GM18508 (cell line): ENCODE results near the gene CFAP410.
"Not testable (repeated sequence)": the region's sequence is repeated elsewhere in the genome, so short reads cannot be mapped to it uniquely, and the experiment has no call there.

ENCODE experiments used
- ATAC-seq: cut with Tn5 transposase; IDR thresholded peaks from one replicate; pipeline ENCODE4 v1.9.1; 2021; ENCODE audit warnings: moderate number of reproducible peaks; ENCODE audit not compliant: insufficient read depth, unreplicated experiment

The CFAP410 gene

DNA sequence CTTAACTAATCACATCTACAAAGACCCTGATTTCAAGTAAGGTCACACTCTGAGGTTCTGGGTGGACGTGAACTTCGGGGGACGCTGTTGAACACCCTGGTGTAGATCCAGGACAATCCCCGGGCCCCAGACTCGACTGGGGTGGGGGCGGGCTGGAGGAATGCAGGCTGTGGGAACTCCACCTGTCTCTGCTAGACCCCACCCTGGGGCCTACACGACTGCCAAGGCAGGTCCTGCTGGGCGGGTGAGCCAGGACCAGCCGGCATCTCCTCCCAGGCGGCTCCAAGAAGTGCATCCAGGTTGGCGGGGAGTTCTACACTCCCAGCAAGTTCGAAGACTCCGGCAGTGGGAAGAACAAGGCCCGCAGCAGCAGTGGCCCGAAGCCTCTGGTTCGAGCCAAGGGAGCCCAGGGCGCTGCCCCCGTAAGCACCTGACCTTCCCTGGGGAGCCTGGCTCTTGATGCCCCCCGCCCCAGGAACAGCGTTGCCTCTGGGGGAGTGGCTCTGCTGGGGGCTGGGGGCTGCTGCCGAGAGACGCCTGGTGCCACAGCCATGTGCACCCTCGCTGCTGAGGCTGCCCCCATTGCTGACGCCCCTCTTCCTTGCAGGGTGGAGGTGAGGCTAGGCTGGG lies 49.7 kb downstream of the CFAP410 start:
- no peak for ATAC-seq

DNA sequence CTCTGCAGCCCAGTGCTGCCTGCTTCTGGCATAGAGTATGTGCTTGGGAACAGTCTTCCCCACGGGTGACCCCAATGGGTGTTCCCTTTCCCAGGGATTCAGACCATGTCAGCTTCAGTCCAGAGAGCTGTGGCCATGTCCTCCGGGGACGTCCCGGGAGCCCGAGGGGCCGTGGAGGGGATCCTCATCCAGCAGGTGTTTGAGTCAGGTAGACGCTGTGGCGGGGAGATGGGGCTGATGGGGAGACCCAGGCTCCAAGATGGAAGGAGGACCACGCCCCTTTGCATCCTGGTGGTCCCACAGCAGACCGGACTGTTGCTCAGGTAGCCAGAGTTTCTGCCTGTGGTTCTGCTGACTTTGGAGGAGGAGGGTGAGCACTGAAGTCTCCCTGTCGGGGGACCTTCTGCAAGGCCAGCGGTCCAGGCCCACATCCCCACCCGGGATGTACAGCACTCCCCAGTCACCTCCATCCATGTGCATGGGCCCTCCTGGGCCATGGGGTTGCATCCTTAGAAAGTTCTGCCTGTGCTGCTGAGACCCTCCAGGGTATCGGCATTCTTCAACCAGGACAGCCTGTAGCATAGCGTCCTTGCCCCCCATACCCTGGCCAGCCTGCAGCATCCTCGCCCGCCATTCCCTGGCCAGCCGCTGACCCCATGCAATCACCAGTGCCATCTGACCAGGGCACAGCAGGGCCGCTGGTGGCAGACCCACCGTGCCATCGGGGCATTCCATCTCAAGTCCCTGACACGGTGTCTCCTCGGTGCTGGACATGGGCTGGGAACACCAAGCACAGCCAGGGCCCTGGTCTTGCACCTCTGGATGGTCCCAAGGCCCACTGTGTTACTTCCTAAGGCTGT lies 50.7 kb downstream of the CFAP410 start:
- ATAC-seq, result no peak

DNA sequence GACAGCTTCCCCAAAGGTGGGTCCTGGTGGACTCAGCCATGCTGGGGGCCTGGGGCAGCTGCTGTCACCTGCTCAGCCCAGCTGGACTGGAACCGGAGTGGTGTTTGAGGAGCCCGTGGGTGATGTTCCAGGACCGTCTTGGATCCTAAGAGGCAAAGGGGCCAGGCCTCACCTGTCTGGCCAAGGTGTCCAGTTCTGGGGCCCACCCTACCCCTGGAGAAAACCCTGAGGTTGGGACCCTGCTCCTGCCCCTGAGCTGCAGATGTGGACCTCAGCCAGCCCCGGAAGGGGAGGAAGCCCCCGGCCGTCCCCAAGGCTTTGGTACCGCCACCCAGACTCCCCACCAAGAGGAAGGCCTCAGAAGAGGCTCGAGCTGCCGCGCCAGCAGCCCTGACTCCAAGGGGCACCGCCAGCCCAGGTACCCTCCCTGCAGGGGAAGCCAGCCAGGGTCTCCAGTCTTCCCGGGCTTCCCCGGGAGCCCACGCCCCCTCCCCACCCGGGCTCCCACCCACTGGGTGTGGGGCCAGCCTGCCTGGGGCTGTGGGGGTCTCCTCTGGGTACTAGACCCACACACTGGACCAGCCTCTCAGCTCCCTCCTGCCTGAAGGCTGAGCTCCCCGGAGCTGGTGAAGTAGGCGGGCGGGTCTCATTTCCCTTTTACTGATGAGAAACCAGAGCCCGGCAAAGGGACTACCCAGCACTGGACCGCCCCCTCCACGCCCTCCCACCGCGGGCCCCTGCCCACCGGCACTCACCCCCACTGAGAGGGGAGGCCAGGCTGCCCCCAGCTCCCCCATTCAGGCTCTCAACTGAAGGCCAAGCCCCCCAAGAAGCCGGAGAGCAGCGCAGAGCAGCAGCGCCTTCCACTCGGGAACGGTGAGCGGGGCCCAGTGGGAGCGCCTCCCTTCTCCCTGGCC lies 52.2 kb downstream of the CFAP410 start:
- ATAC-seq, result no peak

DNA sequence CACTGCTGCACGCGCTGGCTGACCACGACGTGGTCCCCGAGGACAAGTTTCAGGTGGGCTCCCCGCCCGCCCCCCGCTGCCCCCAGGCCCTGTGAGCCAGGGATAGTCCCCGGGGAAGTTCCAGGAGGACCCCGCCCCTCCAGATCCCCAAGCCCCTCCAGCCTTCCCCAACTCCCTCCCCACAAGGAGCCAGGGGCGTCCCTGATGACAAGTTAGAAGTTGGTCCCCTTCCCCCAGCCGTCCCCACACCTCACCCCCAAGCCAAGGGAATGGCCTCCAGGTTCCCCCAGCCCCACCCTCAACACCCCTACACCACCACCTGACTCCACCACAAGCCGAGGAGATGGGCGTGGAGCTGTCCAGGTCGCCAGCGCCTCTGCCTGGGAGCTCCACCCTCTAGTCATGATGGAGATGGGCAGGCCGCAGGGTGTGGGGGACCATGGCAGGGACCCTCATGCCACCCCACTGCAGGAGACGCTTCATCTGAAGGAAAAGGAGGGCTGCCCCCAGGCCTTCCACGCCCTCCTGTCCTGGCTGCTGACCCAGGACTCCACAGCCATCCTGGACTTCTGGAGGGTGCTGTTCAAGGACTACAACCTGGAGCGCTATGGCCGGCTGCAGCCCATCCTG lies 53.0 kb downstream of the CFAP410 start:
- no peak for ATAC-seq

DNA sequence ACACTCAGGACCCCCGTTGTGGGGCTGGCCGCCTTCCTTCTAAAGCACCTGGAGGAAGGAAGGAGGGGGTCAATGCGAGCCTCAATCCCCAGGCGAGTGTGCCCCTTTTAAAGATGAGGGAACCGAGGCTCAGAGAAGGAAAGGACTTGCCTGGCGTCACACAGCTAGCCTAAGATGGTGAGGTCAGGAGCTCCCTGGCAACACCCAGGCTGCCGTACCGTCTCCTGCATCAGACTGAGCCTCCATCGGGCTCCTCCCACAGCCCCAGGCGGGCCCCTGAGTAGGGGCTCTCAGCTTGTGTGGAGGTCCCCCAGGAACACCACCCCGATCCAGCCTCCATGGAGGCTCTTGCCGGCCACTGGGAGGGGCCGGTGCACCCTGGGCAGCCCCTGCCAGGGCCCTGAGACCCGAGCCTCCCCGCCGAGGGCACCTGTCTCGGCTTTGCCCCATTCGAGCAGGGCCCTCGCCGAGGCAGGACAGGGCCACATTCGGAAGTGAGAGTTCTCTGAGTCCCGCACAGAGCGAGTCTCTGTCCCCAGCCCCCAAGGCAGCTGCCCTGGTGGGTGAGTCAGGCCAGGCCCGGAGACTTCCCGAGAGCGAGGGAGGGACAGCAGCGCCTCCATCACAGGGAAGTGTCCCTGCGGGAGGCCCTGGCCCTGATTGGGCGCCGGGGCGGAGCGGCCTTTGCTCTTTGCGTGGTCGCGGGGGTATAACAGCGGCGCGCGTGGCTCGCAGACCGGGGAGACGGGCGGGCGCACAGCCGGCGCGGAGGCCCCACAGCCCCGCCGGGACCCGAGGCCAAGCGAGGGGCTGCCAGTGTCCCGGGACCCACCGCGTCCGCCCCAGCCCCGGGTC lies 53.8 kb downstream of the CFAP410 start, which contains the start of gene AIRE:
TSS of gene AIRE (plus strand) at position 739 of the 855 bp plus-strand sequence. CDS start 131 bp downstream, outside the sequence.
- no peak for ATAC-seq

DNA sequence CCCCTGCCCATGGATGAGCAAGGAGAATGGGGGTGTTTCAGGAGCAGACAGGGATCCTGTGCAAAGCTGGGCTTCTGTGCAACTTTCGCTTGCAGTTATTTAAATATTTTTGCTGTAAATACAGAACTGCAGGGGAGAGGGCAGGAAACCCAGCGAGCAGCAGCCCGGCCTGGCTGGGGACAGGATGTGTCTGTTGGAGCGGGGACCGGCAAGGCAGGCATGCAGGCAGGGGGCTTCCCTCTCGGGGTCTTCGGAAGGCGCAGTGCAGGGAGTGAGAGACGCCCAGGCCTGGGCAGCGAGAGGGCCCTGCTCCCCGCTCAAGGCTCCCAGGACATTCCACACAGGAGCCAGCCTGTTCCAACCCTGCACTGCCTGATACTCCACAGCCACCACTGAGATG lies 55.2 kb downstream of the CFAP410 start:
- ATAC-seq, result no peak

DNA sequence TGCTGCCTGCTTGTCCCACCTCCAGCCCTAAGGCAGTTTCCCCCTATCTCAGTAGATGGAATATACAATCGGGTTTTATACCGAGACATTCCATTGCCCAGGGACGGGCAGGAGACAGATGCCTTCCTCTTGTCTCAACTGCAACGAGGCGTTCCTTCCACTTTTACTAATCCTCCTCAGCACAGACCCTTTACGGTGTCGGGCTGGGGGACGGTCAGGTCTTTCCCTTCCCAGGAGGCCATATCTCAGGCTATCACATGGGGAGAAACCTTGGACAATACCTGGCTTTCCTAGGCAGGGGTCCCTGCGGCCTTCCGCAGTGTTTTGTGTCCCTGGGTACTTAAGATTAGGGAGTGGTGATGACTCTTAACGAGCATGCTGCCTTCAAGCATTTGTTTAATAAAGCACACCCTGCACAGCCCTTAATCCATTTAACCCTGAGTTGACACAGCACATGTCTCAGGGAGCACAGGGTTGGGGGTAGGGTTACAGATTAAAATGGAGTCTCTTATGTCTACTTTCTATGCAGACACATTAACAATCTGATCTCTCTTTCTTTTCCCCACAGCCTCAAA lies 55.9 kb downstream of the CFAP410 start:
- ATAC-seq, result not testable (repeated sequence)

DNA sequence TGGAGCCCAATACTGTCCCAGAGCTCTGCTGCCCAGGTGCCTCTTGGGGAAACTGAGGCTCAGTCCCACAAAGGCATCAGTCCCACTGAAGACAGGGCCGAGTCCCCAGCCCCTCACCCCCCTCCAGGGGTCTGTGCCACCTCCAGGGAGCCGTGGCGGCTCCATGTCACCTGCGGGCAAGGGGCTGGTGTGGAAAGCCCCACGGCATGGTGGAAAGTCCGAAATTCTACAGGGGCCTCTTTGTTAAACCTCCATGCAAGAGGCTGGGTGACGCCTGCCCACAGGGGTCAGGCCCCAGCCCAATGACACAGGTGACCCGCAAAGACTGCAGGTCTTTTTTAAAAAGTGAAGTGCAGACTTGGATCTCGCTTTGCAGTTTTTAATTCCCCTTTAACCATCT lies 56.8 kb downstream of the CFAP410 start:
- no peak for ATAC-seq

DNA sequence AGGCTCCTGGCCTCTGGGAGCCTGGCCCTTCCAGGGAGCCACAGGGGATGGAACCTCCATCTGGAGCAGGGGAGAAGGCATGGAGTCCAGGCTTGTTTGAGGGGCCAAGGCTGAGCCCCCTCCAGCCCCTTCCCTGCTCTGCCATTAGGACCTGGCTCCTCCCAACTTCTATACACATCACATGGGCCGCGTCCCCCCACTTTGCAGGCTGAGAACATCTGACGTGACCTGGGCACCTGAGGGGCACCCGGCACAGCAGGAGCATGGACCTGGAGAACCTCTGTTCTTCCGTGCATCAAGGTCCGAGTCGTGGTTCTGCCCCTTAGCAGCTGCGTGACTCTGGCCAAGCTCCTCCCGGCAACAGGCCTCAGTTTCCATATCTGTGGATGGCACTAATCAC lies 57.4 kb downstream of the CFAP410 start:
- ATAC-seq, result no peak

DNA sequence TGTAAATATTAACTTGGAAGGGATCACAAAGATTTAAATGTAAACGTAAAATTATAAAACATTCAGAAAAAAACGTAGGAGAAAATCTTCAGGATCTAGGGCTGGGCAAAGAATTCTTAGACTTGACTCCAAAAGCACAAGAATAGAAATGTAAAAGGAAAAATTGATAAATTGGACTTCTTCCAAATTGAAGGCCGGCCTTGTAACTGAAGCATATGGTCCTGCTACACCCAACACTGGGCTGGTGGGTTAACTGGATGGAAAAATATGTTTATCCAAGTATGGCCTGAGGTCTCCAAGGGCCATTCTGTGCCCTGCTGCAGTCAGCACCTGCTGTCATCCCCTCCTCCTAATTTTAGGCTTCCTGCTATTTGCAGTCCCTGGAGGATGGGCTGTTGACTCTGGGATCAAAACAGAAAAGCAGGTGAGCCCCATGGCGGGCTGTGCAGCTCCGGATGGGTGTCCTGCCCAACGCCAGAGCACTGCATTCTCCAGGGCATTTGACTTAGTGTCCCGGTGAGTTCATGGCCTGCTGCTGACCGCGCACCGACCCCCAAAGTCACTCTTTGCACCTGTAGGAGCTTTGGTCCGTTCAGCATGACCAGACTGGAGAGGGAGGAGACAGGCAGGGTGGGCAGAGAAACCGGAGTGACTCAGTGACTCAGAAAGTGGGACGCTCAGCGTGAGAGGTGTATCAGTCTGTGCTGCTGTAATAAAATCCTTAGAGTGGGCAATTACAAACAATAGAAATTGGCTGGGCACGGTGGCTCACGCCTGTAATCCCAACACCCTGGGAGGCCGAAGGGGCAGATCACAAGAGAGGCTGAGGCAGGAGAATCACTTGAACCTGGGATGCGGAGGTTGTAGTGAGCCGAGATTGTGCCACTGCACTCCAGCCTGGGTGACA lies 59.6 kb downstream of the CFAP410 start:
- no peak for ATAC-seq
